ENCODE measurements around the gene RPL34.
"Not testable (repeated sequence)": the region's sequence is repeated elsewhere in the genome, so short reads cannot be mapped to it uniquely, and the experiment has no call there.

The RPL34 gene

DNA sequence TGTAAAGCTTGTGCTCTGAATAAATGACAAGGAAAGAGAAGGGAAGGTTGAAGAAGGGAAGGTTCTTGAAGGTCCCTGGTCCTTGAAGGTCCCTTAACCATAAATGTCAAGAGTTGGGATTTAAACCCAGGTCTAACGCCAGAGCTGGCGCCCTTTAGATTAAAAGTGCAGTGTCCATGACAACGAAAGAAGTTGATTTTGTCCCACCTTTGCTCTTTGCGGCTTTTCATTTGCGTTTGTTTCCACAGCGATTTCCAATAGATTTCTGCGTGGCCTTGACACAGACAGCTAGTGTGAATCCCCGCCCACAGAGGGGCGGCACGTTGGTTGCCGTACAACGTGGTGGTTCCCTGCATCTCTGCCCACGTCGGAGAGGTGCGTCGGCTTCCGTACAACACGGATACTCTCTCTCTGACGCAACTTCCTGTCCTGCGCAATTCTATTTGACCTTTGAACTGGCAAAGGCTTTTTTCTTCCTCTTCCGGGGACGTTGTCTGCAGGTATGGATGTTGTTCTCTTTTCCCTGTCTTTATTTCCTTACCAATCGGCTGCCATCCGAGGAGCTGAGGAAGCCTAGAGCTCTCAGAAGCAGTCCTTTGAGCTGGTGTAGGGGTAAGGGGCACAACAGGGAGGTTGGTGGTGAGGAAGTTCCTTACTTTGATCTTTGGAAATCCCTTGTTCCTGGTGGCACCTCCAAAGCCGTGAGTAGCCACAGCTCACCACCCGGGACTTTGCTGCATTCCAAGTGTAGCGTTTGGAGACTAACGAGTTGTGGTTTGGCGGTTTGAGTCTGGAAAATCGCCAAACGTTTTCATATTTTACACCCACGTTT, at the start of gene RPL34:
Gene RPL34, plus strand, starts transcription at position 476 of the 832 bp plus-strand sequence. CDS start 1,384 bp downstream, outside the sequence.
- peak; percentile 88 to 91 for DNase-seq (ENCODE audit: low read depth in 1 of 2, low spot score in 1 of 2)

DNA sequence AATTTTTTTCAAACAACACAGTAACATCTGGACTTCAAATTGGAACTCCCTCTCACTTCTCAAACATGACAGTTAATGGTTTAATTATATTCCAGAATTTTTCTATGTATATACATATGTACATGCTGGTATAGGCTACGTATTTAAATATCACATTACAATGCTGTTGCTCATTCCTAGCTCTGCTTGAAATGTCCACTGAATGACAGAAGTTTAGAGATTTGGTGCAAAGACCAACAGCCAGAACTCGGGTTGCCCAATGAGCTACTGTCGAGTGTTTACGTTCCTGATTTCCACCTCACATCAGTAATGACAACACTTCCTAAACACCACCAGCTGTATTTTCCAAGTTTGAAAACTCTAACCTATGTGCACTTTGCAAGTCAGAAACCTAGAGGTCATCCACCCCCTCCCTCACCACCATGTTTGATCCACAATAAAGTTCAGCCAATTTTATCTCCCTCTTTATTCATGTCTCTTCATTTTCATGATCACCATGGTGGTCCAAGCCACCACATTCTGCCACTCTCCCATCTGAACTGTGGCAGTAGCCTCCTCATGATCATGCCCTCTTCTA, 49.3 kb upstream of the RPL34 start:
- DNase-seq (ENCODE audit: low read depth in 1 of 2, low spot score in 1 of 2): no peak

DNA sequence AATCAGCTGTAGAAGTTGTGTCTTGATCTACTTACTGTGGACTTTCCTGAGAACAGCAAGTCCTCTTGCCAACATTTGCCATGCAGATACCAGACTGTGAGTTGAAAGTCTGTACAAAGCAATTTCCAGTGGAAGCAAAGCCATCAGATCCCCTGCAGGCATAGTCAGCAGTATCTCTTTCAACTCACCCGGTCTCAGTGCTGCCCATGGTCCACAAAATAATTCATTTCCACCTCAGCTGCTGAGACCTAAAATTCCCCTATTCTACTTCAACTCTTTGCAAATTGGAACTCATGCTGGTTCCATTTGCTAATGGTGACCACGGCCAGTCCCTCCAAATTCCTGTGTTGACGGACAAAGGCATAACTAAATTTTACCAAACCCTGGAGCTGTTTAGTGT, 46.0 kb upstream of the RPL34 start:
- no peak for DNase-seq (ENCODE audit: low read depth in 1 of 2, low spot score in 1 of 2)

DNA sequence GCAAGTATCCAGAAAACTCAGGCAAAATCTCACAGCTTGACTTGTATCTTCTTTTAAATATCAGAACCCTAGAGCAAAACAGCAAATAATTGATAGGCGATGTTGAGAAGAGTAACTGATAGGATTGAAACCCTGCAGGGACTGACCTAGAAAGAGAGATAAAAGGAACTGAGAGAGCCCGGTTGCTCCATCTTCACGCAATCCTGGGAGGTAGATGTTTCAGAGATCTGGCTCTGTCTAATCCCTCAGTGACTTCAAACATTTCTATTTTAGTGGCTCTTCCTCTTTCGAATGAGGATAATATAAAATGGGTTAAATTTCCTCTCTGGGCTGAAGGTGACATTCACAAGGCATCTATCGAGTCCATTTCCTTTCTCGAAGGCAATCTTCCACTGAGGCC, 39.3 kb upstream of the RPL34 start:
- no peak for DNase-seq (ENCODE audit: low read depth in 1 of 2, low spot score in 1 of 2)

GRCh38 chr4:108586778-108587177, 33.6 kb upstream of the RPL34 start:
- DNase-seq (ENCODE audit: low read depth in 1 of 2, low spot score in 1 of 2): no peak

- no peak for DNase-seq (ENCODE audit: low read depth in 1 of 2, low spot score in 1 of 2)
These were observed 31.5 kb upstream of the RPL34 start for GRCh38 chr4:108588878-108589277.

DNA sequence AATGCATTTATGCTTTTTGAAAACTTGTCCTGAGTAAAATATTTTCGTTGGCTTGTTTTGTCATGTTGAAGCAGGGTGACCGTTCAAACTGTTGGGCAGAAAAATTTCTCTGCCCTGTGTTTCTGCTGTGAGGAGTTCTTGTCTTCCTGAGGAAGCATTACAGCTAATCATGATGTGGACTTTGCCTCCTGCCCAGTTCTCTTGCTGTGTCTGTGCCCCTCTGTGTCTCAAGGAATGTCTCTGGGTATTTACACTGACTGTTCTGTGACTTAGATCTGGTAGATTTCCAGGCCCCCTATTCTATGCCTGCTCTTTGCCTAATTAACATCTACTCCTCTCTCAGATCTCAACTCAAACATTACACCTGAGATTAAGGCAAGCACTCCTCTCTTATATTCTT, 30.4 kb upstream of the RPL34 start:
- no peak for DNase-seq (ENCODE audit: low read depth in 1 of 2, low spot score in 1 of 2)

DNA sequence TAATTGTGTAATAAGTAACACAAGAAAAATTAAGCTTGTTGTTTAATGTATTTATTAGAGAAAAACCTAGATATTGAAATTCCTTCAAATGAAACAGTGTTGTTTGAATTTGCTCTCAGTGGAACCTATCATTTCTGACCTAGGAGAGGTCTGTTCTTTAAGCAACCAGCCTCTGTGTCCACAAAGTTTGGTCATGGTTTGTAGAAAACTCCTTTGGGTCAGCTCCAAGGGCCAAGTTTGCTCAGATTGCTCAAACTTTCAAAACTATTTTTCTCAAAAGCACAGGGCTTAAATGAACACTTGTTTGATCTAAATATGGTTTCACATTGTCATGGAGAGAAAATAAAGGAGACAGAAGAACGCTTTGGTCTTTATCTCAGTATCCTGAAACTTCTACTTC, 29.6 kb upstream of the RPL34 start:
- DNase-seq (ENCODE audit: low read depth in 1 of 2, low spot score in 1 of 2): no peak

GRCh38 chr4:108592674-108592986, 27.7 kb upstream of the RPL34 start:
- no peak for DNase-seq (ENCODE audit: low read depth in 1 of 2, low spot score in 1 of 2)

- not testable (repeated sequence) for DNase-seq (ENCODE audit: low read depth in 1 of 2, low spot score in 1 of 2)
These were observed 26.1 kb upstream of the RPL34 start for GRCh38 chr4:108594296-108594695.

- DNase-seq (ENCODE audit: low read depth in 1 of 2, low spot score in 1 of 2): no peak
These were observed 24.0 kb upstream of the RPL34 start for GRCh38 chr4:108596344-108596743.

DNA sequence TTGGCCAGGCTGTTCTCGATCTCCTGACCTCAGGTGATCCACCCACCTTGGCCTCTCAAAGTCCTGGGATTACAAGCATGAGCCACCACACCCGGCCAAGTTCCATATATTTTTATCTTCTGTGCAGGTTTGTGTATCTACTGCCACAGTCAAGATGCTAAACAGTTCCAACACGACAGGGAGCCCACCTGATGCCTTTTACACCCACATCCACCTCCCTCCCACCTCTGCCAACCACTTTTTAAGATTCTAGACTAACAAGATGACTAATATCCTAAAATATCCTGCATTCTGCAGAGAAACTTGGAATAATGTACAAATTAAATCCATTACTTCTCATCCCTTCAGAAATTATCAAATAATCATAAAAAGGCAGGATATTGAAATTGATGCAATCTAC, 19.3 kb upstream of the RPL34 start:
- no peak for DNase-seq (ENCODE audit: low read depth in 1 of 2, low spot score in 1 of 2)

GRCh38 chr4:108601532-108601931, 18.8 kb upstream of the RPL34 start:
- DNase-seq (ENCODE audit: low read depth in 1 of 2, low spot score in 1 of 2): no peak

- DNase-seq (ENCODE audit: low read depth in 1 of 2, low spot score in 1 of 2): no peak
These were observed 18.2 kb upstream of the RPL34 start for GRCh38 chr4:108602163-108602562.

GRCh38 chr4:108607079-108607815, 13.1 kb upstream of the RPL34 start:
- no peak for DNase-seq (ENCODE audit: low read depth in 1 of 2, low spot score in 1 of 2)

- no peak for DNase-seq (ENCODE audit: low read depth in 1 of 2, low spot score in 1 of 2)
These were observed 9.0 kb upstream of the RPL34 start for GRCh38 chr4:108611365-108611764.

- DNase-seq (ENCODE audit: low read depth in 1 of 2, low spot score in 1 of 2): no peak
These were observed 8.0 kb upstream of the RPL34 start for GRCh38 chr4:108612365-108612764.

DNA sequence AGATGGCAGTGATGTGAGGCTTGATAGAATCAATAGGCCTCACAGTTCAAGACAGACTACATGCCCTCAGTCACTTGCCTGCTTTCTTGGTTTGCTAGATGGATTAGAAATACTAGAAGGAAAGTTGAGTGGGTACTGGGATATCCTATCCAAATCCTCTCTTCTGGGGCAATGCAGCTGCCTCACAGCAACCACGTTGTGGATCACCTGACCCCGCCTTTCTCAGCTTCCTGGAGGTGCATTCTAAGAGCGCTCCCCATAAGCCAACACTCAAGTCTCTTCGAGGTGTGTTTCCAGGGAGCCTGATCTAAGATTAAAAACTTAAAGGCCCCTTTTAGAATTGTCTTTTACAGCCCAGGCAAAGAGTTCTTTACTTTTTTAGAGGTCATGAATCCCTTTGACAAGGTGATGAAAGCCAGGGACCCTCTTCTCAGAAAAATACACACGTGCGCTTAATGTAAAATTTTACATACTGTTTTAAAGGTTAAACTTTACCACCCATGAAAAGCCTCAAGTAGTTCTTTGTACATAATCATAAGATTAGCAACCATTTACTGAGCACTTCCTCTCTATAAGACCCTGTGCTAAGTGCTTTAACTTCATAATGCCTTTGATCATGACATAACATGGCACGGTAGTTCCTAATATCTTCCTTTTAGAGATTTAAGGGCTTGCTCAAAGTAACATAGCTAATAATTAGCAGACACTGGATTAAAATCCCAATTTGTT, 840 bp upstream of the RPL34 start:
- no peak for DNase-seq (ENCODE audit: low read depth in 1 of 2, low spot score in 1 of 2)

- DNase-seq (ENCODE audit: low read depth in 1 of 2, low spot score in 1 of 2): peak in 1 of 2 donors; percentile 8
These were observed 843 bp downstream of the RPL34 start for GRCh38 chr4:108620933-108621905.

DNA sequence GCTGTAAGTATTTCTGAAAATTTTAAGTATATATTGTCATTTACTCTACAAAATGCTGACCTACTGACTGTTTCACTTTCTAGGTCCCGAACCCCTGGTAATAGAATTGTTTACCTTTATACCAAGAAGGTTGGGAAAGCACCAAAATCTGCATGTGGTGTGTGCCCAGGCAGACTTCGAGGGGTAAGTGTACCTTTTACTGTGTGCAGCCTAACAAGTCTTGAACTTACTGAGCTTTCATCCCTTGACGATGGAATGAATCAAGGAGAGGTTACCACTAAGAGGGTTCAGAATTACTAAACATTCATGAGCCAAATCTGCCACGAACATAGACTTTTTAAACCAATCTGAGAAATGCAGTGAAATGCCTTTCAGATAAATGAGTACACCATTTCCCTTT, 1.6 kb downstream of the RPL34 start:
- DNase-seq (ENCODE audit: low read depth in 1 of 2, low spot score in 1 of 2): no peak

All from activated T-helper 1 cell treated with anti-CD3 and anti-CD28 coated beads, Interleukin-2, amount 50 U/mL, for 16 hours (primary cell).